Right hindlimb (tissue), 1 donor: ENCODE data around the gene DAB2.

Source experiments
- DNase-seq: peaks from one replicate; pipeline ENCODE4 v3.0.0-alpha.2; 2018

Gene DAB2

DNA sequence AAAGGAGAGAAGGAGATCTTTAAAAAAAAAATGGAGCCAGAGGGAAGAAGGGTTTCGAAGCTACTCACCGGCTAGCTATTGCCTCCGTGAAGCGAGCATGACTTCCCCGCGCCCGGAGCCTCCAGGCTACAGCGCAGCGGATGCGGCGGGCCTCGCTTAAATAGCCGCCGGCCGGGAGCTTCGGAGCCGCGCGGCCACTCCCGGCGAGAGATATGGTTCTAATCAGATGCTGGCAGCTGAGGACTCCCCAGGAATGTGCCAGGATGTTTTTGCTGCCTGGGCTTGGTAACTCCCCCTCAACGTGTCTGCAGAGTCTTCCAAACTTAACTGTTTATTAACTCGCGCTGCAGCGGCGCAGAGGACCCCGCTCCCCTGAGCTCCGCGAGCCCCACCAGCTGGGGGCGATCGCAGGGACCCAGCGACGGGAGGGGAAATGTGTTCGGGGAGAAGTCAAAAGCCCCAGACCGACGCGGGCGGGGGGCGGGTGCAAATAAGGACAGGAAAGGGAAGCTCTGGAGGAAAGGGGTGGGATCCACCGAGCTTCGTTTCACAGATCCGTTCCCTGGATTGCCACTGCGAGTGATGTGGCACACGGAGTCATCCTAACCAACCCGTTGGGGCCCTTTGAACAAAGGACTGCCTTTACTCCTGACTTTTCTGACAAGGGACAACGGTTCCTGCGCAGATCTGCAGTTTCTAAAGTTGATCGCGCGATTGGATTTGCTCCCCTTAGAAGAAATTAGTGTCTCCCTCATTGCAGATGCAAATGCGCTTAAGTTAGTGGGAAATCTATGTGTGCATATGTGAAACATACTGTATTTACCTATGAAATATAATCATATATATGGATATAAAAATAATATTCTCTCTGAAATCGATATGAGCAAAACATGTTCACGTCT is at the start of gene DAB2:
TSS of gene DAB2 (minus strand) at position 245 of the 902 bp plus-strand sequence. CDS start 30,660 bp downstream, outside the sequence.
- peak; percentile 95 for DNase-seq

DNA sequence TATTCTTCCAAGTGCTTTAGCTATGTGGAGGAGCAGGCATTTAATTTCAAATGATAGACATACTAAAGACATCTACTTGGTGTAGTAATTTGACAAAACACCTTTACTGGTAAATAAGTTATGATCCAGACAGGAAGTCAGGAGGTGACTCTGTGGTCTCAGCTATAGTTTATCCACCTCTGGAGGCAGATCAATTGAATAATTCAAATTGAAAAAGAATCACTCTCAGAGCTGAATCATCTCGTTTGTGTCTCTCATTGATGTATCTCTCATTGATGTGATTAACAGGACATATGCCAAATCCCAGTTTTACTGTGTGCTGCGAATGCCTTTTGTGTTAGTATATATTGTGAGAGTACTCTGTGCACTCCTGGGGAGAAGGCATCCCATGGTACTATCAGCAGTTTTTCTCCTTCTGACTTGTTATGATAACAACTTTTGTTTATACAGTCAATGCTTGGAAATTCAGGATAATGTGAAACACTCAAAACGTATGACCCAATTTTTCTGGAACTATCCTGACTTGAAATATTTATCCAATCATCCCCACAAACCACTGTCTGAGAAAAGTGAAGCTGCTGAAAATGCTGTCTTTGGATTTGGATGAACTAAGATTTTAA is 48.5 kb upstream of the DAB2 start:
- no peak for DNase-seq

DNA sequence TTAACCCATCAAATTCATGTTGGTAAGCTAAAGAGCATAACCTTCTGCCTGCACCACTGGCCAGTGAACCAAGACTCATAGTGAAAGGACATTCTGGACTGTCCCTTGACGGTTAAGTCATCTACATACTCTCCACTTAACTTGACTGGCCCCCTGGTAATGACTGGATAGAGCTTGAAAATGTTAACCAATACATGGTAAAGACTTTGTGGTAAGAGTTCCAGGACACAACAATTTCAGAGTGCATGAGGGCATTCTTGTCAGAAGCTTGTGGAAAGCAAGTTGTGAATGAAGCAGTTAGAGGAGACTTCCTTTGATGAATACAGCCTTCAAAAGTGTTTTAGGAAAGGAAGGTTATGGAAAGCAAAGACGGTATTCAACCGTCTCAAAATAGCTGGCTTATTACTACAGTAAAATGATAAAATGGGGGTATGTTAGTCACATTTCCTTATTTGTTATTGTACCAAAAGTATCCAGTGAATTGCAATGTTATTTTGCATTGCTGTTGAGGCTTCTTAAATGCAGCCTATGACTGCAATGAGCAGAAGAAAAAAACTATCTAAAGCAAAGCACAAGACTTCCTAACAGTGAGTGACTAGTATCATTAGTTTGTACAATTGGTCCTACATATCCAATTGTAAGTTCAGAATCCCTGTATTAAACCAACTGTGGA is 47.2 kb upstream of the DAB2 start:
- DNase-seq, result no peak

DNA sequence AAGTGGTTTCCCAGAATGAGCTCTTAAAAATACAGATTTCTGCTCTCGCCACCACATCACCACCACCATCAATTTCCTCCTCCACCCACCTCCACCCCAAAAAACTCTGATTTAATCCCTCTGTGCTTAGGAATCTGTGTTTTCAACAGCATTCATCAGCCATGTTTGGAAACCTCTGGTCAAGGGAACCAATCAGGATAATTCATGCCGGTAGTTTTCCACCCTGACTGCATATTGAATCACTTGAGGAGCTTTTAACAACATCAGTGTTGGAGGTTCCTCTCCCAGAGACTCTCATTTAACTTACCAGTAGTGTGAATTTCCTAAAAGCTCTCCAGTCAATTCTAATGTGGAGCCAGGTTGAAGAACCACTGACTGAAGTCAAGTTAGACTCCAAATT is 46.0 kb upstream of the DAB2 start:
- no peak for DNase-seq

DNA sequence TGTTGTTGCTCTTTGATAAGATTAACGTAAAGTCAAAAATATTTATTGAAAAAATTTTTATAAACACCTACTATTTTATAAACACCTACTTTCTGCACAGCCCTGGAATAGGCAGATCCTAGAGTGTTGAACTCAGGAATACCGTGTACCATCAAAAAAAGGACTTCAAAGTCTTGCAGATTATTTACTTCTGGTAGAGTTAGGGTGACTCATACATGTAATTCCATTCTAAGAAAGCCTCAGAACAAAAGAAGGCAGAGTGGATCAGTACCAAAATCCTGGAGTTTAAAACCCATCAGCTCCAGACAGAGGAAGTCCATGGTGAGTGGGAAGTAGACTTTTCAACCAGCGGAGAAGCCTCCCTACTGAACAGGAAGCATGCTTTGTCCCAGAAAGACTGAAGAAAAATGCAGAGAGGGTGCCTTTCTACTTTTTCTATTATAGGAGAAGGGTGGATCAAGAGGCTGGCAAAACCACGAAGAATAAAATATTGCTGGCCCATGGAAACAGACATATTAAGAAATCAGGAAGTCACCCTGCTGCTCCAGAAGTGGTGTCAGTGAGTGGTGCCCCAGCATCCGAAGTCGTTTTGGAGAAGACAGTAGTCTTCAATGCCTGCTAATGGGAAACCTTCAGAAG is 45.1 kb upstream of the DAB2 start:
- DNase-seq, result no peak

DNA sequence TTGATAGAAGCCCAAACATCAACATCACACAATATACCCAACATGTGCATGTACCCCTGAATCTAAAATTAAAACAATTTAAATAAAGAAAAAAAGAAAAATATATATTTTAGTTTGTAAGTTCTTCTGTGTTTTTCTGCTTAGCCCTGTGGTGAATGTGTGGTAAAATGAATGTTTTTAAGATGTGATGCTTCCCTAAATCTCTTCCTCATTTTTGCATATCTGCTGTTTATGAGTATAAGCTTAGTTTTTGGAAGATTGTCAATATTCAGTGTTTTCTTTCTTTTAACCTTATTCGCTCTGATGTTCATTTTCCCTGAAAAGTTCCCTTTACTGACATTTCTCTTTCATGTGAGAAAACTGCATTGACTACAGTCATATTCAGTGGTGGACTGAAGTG is 44.4 kb upstream of the DAB2 start:
- DNase-seq, result no peak

DNA sequence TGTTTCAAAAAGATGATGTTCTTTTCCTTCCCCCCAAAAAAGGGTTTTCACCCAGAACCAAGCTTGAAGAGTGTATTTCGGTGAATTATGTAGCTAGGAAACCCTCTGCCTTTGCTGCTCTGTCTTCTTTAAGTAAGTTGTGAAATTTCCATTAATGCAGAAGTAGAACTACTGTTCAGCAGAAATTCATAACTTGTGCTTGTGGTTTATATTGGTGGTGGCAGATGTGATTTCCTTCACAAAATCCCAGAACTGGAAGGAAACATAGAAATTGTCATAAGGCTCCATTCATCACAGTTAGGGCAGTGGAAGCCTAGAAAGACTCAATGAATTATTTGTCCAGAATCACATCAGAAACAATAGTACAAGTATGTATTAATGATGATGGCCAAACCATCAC is 42.1 kb upstream of the DAB2 start:
- DNase-seq, result no peak

DNA sequence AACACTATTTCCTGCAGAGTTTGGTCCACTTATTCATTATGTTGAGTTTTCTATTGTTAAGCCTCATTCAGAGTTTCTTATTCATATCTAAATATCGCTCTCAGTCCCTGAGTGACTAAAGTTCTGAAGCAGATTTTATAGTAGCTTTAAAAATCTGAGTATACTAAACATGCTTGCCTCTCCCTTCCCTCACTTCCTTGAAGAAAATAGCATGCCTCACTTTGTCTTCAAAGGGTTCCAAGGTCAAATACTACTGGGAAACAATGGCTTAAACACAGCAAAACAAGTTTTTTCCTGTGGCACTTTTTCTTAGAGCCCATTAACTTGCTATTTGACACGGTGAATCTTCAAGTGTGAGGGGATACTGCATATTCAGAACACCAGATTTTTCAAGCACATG is 41.1 kb upstream of the DAB2 start:
- DNase-seq, result no peak

DNA sequence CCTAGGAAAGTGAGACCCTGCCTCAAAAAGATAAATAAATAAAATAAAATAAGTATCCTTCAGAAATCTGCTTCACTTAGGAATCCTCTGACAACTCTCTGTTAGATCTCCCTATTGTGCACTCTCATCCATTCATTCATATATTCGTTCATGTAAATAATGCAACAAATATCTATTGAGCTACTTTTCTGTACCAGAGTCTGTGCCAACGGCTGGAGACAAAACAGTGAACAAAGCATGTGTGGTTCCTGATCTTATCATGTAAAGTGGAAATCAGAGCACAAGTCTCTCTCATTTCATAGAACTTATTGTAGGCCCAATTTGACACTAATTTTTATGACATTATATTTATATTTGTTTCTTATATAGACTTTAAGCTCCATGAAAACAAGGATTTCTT is 40.3 kb upstream of the DAB2 start:
- DNase-seq, result no peak

DNA sequence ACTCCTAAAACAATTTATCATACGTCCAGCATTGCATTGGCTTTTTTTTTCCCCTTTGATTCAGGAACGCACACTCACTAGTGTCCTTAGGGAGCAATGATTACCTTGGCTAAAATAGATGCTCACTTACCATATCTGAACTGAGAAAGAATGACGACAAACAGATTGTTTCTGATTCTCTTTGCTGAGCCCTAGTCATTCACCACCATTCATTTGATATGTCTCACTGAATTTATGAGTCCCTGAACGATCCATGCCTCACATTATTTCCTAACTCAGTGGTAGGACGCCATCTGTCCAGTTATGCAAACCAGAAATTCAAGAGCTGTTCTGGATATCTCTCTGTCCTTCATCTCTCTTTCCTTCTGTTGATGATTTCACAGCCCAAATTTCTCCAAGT is 39.3 kb upstream of the DAB2 start:
- no peak for DNase-seq

DNA sequence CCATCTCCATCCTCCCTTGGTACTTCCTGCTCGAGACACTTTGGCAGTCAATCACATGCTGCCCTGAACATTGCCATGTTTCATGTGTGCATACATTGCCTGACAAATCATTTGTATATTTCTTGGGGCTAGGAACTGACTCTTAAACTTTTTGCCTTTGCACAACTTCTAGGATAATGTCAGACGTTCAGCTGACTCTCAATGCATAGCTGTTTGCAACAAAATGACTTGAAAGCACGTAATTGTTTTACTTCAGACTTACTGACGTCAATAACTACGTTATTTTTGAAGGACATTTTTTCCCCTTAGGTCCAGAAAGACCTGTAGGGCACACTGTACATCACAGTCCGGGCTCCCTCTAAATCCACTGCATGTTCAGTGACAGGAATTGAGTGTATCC is 37.4 kb upstream of the DAB2 start:
- DNase-seq, result no peak

DNA sequence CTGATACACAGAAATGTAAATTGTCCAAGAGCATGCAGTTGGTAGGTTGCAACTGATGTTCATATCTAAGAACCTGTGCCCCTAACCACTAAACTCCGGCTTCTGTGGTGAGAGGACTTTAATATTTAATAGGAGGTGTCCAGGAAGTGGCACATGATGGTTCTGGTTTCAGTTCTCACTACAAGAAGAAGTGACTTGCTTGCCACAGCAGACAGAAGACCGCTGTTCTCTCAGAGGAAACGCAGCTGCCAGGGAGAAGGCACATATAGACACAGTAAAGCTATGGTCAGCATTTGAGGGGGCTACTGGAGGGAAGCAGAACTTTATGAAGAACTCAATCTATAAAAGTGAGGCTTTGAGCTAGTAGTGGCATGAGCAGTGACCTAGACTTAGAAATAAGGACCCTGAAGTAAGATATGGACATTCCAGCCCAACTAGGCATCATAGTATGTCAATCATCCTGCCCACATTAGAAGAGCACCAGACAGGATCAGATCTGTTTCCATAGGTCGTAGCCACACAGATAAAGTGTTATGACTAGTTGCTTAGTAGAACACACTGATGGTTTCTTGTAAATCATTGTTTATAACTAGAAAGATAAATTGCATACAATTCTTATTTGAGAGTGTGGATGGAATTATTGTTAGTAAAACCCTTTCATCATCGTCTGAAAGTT is 36.4 kb upstream of the DAB2 start:
- DNase-seq, result peak; percentile 22

DNA sequence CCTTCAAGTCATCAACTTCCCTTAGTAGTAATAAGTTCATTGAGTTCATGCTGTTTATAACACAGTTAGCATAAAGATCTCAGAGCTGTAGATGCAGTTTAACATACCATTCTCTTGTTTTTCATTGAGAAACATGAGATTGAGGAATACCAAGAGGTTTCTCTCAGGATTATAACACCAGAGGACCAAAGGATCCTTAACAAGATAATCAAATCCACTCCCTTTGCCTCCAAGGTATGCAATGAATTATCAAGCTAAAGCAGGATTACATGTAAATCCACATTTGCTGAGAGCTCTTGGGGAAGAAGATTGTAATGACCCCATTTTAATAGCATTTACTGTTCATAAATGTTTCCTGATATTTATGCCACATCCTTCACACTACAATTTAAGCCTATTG is 35.1 kb upstream of the DAB2 start:
- DNase-seq, result no peak

DNA sequence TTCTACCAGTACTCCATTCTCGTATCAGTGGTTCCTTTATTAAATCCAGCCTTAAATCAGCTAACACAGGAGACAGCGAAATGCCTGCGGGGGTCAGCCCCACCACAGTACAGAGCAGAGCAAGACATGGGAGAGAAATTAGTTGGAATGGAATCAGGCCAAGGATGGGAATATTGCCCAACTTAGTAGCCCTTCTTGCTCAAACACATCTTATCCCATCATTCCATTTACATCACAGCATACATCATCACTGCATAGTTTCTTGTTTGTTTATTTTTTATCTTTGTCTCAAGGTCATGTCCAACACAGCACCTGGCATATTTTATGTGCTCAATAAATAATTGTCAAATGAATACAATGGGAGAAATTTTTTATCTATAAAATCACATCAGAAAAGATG is 34.3 kb upstream of the DAB2 start:
- DNase-seq, result no peak

DNA sequence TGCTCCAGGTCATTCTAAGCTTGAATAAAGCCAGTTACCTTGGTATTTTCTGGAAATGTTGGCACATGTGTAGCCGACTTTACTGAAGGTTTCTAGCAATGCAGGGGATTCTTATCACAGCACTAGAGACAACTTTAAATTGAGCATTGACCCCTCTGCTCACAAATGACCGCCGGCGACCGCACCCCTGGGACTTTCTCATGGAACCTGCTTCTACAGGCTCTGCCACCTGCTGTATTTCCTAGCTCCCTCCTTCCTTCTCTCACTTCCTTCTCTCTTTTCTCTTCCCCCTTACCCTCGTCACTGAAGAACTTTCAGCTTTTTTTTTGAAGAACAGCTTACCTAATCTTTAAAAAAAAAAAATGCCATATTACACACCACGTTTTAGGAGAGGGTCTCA is 30.9 kb upstream of the DAB2 start:
- no peak for DNase-seq

DNA sequence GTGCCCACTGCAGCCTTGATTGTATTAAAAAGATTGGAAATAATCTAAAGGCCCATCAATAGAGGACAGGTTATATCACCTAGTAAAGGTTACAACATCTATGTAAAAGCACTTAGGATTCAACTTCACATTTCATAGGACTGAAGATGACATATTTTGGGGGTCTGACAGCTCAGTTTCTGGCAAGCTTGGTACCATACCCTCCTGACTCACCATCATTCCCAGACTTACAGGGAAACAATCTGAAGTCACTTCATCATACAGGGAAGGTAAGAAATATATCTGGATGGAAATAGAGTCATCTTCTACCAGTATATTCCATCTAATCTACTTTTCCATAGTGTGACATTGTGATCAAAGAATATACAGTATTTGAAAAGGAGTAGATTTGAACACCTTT is 28.8 kb upstream of the DAB2 start:
- DNase-seq, result no peak

DNA sequence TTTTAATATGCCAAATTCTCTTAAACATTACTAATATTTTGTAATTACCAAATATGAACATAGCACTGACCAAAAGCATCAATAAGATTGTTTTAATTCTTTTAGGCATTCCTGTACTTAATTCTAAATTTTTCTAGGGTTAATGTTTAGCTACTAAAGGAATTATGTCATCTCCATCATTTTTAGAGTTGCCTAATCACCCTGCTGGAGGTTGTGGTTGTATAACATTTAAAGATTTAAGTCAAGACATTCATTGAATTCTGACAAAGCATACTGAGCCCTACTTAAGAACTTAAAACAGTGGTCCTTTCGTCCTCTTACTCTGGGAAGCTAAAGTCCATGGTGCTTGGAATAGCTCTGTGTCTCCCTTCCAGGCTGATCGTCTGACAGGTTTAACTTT is 28.1 kb upstream of the DAB2 start:
- no peak for DNase-seq

DNA sequence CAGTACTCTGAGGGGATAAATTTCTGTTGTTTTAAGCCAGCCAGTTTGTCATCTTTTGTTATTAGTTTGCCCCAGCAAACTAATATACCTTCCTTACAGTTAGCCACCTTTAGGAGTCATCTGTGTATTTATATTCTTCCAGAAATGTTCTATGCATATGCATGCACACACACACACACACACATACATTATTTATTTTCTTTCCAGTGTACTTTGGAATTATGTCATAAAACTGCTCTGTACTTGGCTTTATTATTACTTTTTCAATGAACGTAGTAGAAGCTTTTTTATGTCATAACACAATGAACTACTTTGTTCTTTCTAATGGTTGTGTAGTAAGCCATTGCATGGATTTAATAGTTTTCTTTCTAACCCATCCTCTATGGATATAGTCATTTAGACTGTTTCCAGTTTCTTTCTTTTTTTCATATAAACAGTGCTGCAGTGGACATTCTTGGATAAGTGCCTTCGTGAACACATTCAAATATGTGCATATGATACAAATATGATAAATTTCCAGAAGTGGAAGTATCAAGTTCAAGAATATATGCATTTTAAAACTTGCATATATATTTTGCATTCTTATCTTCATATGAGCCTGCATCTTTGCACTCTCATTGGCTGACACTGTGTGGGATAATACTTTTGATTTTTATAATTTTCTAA is 26.6 kb upstream of the DAB2 start:
- DNase-seq, result no peak

DNA sequence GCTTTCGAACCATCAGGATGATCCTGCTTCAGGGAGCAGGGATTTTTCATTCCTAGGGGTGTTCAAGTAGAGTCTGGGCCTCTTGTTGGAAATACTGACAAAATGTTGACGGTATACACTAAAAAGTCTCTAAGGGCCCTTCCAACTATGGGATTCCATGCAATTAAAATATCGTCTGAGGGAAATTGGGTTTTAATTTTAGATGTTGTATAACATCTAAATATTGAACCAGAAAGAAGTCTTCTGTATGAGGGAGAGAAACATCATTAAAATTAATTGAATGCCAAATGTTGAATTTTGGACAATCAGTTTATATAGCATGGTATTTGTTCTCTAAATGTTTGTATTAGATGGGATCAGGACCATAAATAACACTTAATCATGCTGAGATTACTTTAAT is 25.7 kb upstream of the DAB2 start:
- no peak for DNase-seq

DNA sequence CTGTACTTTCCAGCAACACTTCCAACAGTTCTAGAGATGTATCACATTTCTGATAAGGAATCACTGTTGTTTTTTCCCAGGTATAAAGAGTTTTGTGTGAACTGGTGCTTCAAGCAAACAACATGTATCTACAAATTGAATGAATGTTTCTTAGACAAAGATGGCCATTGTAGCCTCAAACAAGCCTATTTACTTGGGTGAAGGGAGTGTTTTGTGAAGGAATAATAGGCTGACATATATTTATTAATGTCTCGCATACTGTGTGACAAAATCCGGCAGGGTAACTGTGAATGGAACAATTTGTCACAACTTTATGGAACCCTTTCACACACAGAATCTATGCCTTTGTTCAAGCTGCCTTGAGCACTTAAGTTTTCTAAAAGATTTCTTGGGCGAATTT is 24.8 kb upstream of the DAB2 start:
- no peak for DNase-seq

DNA sequence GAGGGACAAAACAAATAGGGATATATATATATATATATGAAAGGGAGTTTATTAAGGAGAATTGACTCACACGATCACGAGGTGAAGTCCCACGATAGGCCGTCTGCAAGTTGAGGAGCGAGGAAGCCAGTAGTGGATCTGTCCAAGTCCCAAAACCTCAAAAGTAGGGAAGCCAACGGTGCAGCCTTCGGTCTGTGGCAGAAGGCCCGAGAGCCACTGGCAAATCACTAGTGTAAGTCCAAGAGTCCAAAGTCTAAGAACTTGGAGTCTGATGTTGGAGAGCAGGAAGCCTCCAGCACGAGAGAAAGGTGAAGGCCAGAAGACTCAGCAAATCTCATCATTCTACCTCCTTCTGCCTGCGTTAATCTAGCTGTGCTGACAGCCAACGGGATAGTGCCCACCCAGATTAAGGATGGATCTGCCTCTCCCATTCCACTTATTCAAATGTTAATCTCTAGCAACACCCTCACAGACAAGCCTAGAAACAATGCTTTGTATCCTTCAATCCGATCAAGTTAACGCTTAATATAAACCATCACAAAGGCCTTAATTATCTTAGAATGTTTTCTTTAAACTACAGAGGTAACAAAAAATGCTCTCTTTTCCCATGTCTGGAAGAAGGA is 23.8 kb upstream of the DAB2 start:
- peak; percentile 28 for DNase-seq

DNA sequence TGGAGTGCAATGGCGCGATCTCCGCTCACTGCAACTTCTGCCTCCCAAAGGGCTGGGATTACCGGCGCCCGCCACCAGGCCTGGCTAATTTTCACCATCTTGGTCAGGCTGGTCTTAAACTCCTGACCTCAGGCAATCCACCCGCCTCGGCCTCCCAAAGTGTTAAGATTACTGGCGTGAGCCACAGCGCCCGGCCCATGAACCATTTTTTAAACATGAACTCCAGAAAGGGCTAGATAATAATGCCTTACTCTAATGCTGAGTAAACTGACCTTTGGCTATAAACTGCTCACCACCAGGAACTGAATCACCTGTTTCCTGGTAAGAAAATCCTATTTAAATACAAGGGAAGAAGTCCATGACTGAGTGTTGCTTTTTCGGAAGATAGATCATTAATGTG is 23.2 kb upstream of the DAB2 start:
- no peak for DNase-seq
